ENCODE measurements around the gene GPX8. TPM values are rescaled to one million over a fixed set of nuclear protein-coding genes. Genes with fewer than 3 reads are reported as not detected.

GPX8 gene
- total RNA-seq, 1 donor: 143 TPM

GRCh38 chr5:55123365-55123764 lies 36.6 kb upstream of the GPX8 start:
- H3K4me2 ChIP-seq (ENCODE audit: insufficient read depth, low read length): no peak overlapping the region
- H4K20me1 ChIP-seq (ENCODE audit: insufficient read depth, low read length): no peaks in the 10 kb centered on the region
- H3K9me3 ChIP-seq (ENCODE audit: low read depth, low read length): no peaks in the 10 kb centered on the region
- no peak overlapping the region for H3K27ac ChIP-seq (ENCODE audit: low read depth, low read length)
- no peaks in the 10 kb centered on the region for H3K4me1 ChIP-seq (ENCODE audit: insufficient read depth, low read length)
- H3K4me3 ChIP-seq (ENCODE audit: insufficient read depth, low read length): no peak overlapping the region
- DNase-seq (ENCODE audit: insufficient read length, low spot score, missing footprints): no peak
- TF ChIP-seq CTCF (IDR thresholded peaks at IDR 0.05; ENCODE audit: extremely low read depth, low read depth, low read length): no peak
- H2AFZ ChIP-seq (ENCODE audit: low read length): no peak overlapping the region
- no peaks in the 10 kb centered on the region for H3K79me2 ChIP-seq (ENCODE audit: insufficient read depth, low read length)
- H3K36me3 ChIP-seq (ENCODE audit: insufficient read depth, low read length): no peaks in the 10 kb centered on the region
- H3K27me3 ChIP-seq (ENCODE audit: insufficient read depth, low read length): no peaks in the 10 kb centered on the region

- Histone ChIP-seq H3K4me3 (ENCODE audit: insufficient read depth, low read length) (no peak overlapping the region), H3K27me3 (ENCODE audit: insufficient read depth, low read length) (no peaks in the 10 kb centered on the region), H3K27ac (ENCODE audit: low read depth, low read length) (no peak overlapping the region), H3K4me1 (ENCODE audit: insufficient read depth, low read length) (no peaks in the 10 kb centered on the region), H3K79me2 (ENCODE audit: insufficient read depth, low read length) (no peaks in the 10 kb centered on the region), H3K36me3 (ENCODE audit: insufficient read depth, low read length) (no peaks in the 10 kb centered on the region), H4K20me1 (ENCODE audit: insufficient read depth, low read length) (no peaks in the 10 kb centered on the region), H3K9me3 (ENCODE audit: low read depth, low read length) (no peaks in the 10 kb centered on the region), H3K4me2 (ENCODE audit: insufficient read depth, low read length) (no peak overlapping the region), H2AFZ (ENCODE audit: low read length) (no peak overlapping the region)
- DNase-seq (ENCODE audit: insufficient read length, low spot score, missing footprints): peak; percentile 9
- TF ChIP-seq CTCF (IDR thresholded peaks at IDR 0.05; ENCODE audit: extremely low read depth, low read depth, low read length): no peak
These were observed 25.8 kb upstream of the GPX8 start for GRCh38 chr5:55134053-55134722.

GRCh38 chr5:55136521-55136920 lies 23.4 kb upstream of the GPX8 start:
- DNase-seq (ENCODE audit: insufficient read length, low spot score, missing footprints): no peak
- H4K20me1 ChIP-seq (ENCODE audit: insufficient read depth, low read length): no peaks in the 10 kb centered on the region
- H3K27me3 ChIP-seq (ENCODE audit: insufficient read depth, low read length): no peaks in the 10 kb centered on the region
- H3K79me2 ChIP-seq (ENCODE audit: insufficient read depth, low read length): no peaks in the 10 kb centered on the region
- H3K4me3 ChIP-seq (ENCODE audit: insufficient read depth, low read length): no peak overlapping the region
- H3K4me2 ChIP-seq (ENCODE audit: insufficient read depth, low read length): no peak overlapping the region
- no peaks in the 10 kb centered on the region for H3K9me3 ChIP-seq (ENCODE audit: low read depth, low read length)
- peak overlapping the region; percentile 26 for H2AFZ ChIP-seq (ENCODE audit: low read length)
- no peaks in the 10 kb centered on the region for H3K4me1 ChIP-seq (ENCODE audit: insufficient read depth, low read length)
- H3K36me3 ChIP-seq (ENCODE audit: insufficient read depth, low read length): no peaks in the 10 kb centered on the region
- no peak overlapping the region for H3K27ac ChIP-seq (ENCODE audit: low read depth, low read length)
- no peak for TF ChIP-seq CTCF (IDR thresholded peaks at IDR 0.05; ENCODE audit: extremely low read depth, low read depth, low read length)

GRCh38 chr5:55140908-55141665 lies 18.9 kb upstream of the GPX8 start:
- no peaks in the 10 kb centered on the region for H4K20me1 ChIP-seq (ENCODE audit: insufficient read depth, low read length)
- no peak overlapping the region for H3K27ac ChIP-seq (ENCODE audit: low read depth, low read length)
- TF ChIP-seq CTCF (IDR thresholded peaks at IDR 0.05; ENCODE audit: extremely low read depth, low read depth, low read length): no peak
- H3K4me3 ChIP-seq (ENCODE audit: insufficient read depth, low read length): no peak overlapping the region
- H3K36me3 ChIP-seq (ENCODE audit: insufficient read depth, low read length): no peaks in the 10 kb centered on the region
- no peaks in the 10 kb centered on the region for H3K79me2 ChIP-seq (ENCODE audit: insufficient read depth, low read length)
- H2AFZ ChIP-seq (ENCODE audit: low read length): no peak overlapping the region
- H3K9me3 ChIP-seq (ENCODE audit: low read depth, low read length): no peaks in the 10 kb centered on the region
- H3K4me2 ChIP-seq (ENCODE audit: insufficient read depth, low read length): no peak overlapping the region
- DNase-seq (ENCODE audit: insufficient read length, low spot score, missing footprints): no peak
- H3K4me1 ChIP-seq (ENCODE audit: insufficient read depth, low read length): no peaks in the 10 kb centered on the region
- peaks cover 6% of the 10 kb centered on the region for H3K27me3 ChIP-seq (ENCODE audit: insufficient read depth, low read length)
